ENCODE results near the gene SEC22C.

GRCh38 chr3:42520336-42520735 lies 61.4 kb downstream of the SEC22C start:
- TF ChIP-seq, protein P1, sequence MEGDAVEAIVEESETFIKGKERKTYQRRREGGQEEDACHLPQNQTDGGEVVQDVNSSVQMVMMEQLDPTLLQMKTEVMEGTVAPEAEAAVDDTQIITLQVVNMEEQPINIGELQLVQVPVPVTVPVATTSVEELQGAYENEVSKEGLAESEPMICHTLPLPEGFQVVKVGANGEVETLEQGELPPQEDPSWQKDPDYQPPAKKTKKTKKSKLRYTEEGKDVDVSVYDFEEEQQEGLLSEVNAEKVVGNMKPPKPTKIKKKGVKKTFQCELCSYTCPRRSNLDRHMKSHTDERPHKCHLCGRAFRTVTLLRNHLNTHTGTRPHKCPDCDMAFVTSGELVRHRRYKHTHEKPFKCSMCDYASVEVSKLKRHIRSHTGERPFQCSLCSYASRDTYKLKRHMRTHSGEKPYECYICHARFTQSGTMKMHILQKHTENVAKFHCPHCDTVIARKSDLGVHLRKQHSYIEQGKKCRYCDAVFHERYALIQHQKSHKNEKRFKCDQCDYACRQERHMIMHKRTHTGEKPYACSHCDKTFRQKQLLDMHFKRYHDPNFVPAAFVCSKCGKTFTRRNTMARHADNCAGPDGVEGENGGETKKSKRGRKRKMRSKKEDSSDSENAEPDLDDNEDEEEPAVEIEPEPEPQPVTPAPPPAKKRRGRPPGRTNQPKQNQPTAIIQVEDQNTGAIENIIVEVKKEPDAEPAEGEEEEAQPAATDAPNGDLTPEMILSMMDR (IDR thresholded peaks at IDR 0.05) = no peak
- TF ChIP-seq POLR2AphosphoS5 (IDR thresholded peaks at IDR 0.05) = no peak
